Stimulated activated CD4-positive, alpha-beta T cell treated with anti-CD3 and anti-CD28 coated beads, Interleukin-4, amount 100 ng/mL, for 24 hours (primary cell): ENCODE results near the gene CCDC9.
"Not testable (repeated sequence)": the region's sequence is repeated elsewhere in the genome, so short reads cannot be mapped to it uniquely, and the experiment has no call there.

ENCODE experiments used
- DNase-seq: peaks from one replicate; pipeline ENCODE4 v3.0.0-alpha.2; 2020

CCDC9 gene

GRCh38 chr19:47261946-47262793 is 5.8 kb downstream of the CCDC9 start:
- not testable (repeated sequence) for DNase-seq

- no peak for DNase-seq
Observed at GRCh38 chr19:47264629-47265028, 8.3 kb downstream of the CCDC9 start.

GRCh38 chr19:47266401-47266941 is 10.1 kb downstream of the CCDC9 start:
- no peak for DNase-seq

- DNase-seq, result no peak
Observed at GRCh38 chr19:47267350-47267759, 11.0 kb downstream of the CCDC9 start.

GRCh38 chr19:47268028-47268427 is 11.7 kb downstream of the CCDC9 start:
- DNase-seq, result no peak

GRCh38 chr19:47269596-47269995 is 13.3 kb downstream of the CCDC9 start:
- DNase-seq, result no peak

- no peak for DNase-seq
Observed at GRCh38 chr19:47270408-47270807, 14.1 kb downstream of the CCDC9 start.

GRCh38 chr19:47271949-47272348 is 15.6 kb downstream of the CCDC9 start:
- DNase-seq, result no peak

- no peak for DNase-seq
Observed at GRCh38 chr19:47272448-47273312, 16.4 kb downstream of the CCDC9 start.

- peak; percentile 90 for DNase-seq
Observed at GRCh38 chr19:47273313-47274070, 17.2 kb downstream of the CCDC9 start.

- peak; percentile 100 for DNase-seq
Observed at GRCh38 chr19:47274071-47274890, 18.0 kb downstream of the CCDC9 start, which contains the start of gene INAFM1. Gene INAFM1 (plus strand): TSS chr19:47274885. CDS start chr19:47274920, 35 bp downstream.

- DNase-seq, result no peak
Observed at GRCh38 chr19:47274891-47275761, 18.8 kb downstream of the CCDC9 start.

- DNase-seq, result no peak
Observed at GRCh38 chr19:47275791-47276461, 19.6 kb downstream of the CCDC9 start.

GRCh38 chr19:47276513-47276912 is 20.2 kb downstream of the CCDC9 start:
- DNase-seq, result not testable (repeated sequence)

- peak; percentile 64 for DNase-seq
Observed at GRCh38 chr19:47280183-47280797, 24.0 kb downstream of the CCDC9 start.

GRCh38 chr19:47283405-47284059 is 27.2 kb downstream of the CCDC9 start:
- DNase-seq, result no peak

- peak; percentile 72 for DNase-seq
Observed at GRCh38 chr19:47284324-47284899, 28.1 kb downstream of the CCDC9 start.

- DNase-seq, result peak; percentile 88
Observed at GRCh38 chr19:47296036-47296435, 39.7 kb downstream of the CCDC9 start.

- DNase-seq, result not testable (repeated sequence)
Observed at GRCh38 chr19:47300867-47301266, 44.5 kb downstream of the CCDC9 start.
